ENCODE data around the gene FARSA.

FARSA gene

GRCh38 chr19:12939975-12940423 is 6.5 kb upstream of the FARSA start:
- no peaks in the 10 kb centered on the region for H3K9me3 ChIP-seq (ENCODE audit: insufficient read depth, low read length)
- peak overlapping the region; percentile 98 for H3K9ac ChIP-seq (ENCODE audit: low read length)
- H3K27ac ChIP-seq (ENCODE audit: low read depth, low read length) = peak overlapping the region; percentile 69
- peaks cover 28% of the 10 kb centered on the region for H3K79me2 ChIP-seq (ENCODE audit: insufficient read depth, low read length)
- peak overlapping the region; percentile 85 for H3K4me2 ChIP-seq (ENCODE audit: low read depth, low read length, poor library complexity, severe bottlenecking)
- peaks cover 83% of the 10 kb centered on the region for H3F3A ChIP-seq (ENCODE audit: insufficient read depth)
- H2AFZ ChIP-seq (ENCODE audit: low read depth, low read length, severe bottlenecking) = no peak overlapping the region
- H3K27me3 ChIP-seq (ENCODE audit: low read length) = no peaks in the 10 kb centered on the region
- H3K36me3 ChIP-seq (ENCODE audit: low read length) = peaks cover 34% of the 10 kb centered on the region
- peak overlapping the region; percentile 73 for H3K4me3 ChIP-seq (ENCODE audit: insufficient read depth, low read length, poor library complexity, severe bottlenecking)
- H3K9me2 ChIP-seq (replicated peaks; ENCODE audit: insufficient read depth, low read length) = no peaks in the 10 kb centered on the region
- TF ChIP-seq EZH2phosphoT487 (conservative IDR thresholded peaks at IDR 0.05; ENCODE audit: low read length) (no peak), CTCF (IDR thresholded peaks at IDR 0.05; ENCODE audit: insufficient read depth, low read length, poor library complexity, severe bottlenecking) (no peak)
- peaks cover 14% of the 10 kb centered on the region for H4K20me1 ChIP-seq (ENCODE audit: low read depth, low read length)

DNA sequence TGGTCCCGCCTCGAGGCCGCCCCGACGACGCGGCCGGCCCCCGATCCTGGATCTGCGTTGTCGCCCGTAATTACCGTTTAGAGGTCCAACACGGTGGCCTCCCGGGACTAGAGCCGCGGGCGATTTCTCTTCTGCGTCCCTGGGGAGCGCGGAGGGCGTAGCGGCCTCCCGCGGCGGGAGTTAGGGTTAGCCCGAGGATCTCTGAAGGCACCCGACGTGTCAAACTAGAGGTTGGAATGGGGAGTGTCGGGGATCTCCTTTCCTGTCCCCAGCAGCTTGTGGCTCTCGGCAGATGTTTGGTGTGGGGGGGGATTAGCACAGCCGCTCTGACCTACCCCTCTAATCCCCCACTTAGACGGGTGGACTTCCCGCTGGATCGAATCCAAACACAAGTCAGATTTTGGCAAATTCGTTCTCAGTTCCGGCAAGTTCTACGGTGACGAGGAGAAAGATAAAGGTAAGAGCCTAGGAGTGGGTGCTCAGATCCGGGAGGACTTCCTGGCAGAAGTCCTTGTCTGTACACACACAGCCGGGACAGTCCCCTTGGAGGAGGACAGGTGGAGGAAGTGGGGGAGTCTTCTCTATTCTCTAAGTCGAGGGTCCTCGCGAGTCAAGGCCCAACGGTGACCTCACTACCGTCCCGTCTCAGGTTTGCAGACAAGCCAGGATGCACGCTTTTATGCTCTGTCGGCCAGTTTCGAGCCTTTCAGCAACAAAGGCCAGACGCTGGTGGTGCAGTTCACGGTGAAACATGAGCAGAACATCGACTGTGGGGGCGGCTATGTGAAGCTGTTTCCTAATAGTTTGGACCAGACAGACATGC is 5.5 kb upstream of the FARSA start:
- Histone ChIP-seq H4K20me1 (ENCODE audit: low read depth, low read length) (peaks cover 14% of the 10 kb centered on the region), H3K4me2 (ENCODE audit: low read depth, low read length, poor library complexity, severe bottlenecking) (peak overlapping the region; percentile 85), H3F3A (ENCODE audit: insufficient read depth) (peaks cover 73% of the 10 kb centered on the region), H3K79me2 (ENCODE audit: insufficient read depth, low read length) (peaks cover 28% of the 10 kb centered on the region), H3K9me2 (replicated peaks; ENCODE audit: insufficient read depth, low read length) (no peaks in the 10 kb centered on the region), H3K27ac (ENCODE audit: low read depth, low read length) (peak overlapping the region; percentile 69), H2AFZ (ENCODE audit: low read depth, low read length, severe bottlenecking) (no peak overlapping the region), H3K27me3 (ENCODE audit: low read length) (no peaks in the 10 kb centered on the region), H3K36me3 (ENCODE audit: low read length) (peaks cover 28% of the 10 kb centered on the region), H3K9me3 (ENCODE audit: insufficient read depth, low read length) (no peaks in the 10 kb centered on the region), H3K4me3 (ENCODE audit: insufficient read depth, low read length, poor library complexity, severe bottlenecking) (peak overlapping the region; percentile 73), H3K9ac (ENCODE audit: low read length) (peak overlapping the region; percentile 98)
- TF ChIP-seq EZH2phosphoT487 (conservative IDR thresholded peaks at IDR 0.05; ENCODE audit: low read length) (no peak), CTCF (IDR thresholded peaks at IDR 0.05; ENCODE audit: insufficient read depth, low read length, poor library complexity, severe bottlenecking) (no peak)

DNA sequence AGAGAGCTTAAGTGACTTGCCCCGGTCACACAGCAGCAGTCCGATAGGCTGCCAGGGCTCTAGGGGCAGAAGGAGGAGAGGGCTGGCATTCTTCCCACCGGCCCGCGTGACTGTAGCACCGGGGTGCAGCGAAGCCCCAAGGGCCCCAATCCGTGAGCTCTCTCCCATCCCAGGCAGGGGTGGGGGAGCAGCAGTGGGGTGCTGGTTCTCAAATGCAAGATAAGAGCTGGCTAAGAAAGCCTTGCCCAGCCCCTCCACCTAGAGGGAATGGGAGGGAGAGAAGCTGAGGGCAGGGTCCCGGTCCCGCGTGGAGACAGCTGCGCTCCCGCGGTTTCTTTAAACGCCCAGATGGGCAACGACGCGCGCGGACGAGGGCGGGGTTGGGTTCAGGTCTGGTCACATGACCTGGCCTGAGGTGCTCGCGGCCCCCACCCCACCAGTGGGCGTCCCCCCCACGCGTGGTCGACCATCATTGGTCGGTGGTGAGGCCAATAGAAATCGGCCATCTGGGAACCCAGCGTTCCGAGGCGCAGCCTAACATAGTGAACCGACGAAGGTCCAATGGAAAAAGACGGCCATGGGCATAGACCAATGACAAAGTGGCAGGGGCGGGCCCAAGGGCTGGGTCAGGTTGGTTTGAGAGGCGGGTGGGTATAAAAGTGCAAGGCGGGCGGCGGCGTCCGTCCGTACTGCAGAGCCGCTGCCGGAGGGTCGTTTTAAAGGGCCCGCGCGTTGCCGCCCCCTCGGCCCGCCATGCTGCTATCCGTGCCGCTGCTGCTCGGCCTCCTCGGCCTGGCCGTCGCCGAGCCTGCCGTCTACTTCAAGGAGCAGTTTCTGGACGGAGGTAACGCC is 4.6 kb upstream of the FARSA start, which contains the start of gene CALR:
Gene CALR (plus strand): TSS at position 683 of the 852 bp plus-strand sequence. CDS start 71 bp downstream, at position 754.
- peak within 1 kb of the TSS; percentile 94 for H2AFZ ChIP-seq (ENCODE audit: low read depth, low read length, severe bottlenecking)
- peak within 1 kb of the TSS; percentile 98 for H3K9ac ChIP-seq (ENCODE audit: low read length)
- H3K9me3 ChIP-seq (ENCODE audit: insufficient read depth, low read length) = no peaks in the 10 kb centered on the region
- peak within 1 kb of the TSS; percentile 73 for H3K4me3 ChIP-seq (ENCODE audit: insufficient read depth, low read length, poor library complexity, severe bottlenecking)
- H4K20me1 ChIP-seq (ENCODE audit: low read depth, low read length) = peaks cover 14% of the 10 kb centered on the region
- no peak for TF ChIP-seq CTCF (IDR thresholded peaks at IDR 0.05; ENCODE audit: insufficient read depth, low read length, poor library complexity, severe bottlenecking)
- no peak for TF ChIP-seq EZH2phosphoT487 (conservative IDR thresholded peaks at IDR 0.05; ENCODE audit: low read length)
- peaks cover 25% of the 10 kb centered on the region for H3K36me3 ChIP-seq (ENCODE audit: low read length)
- H3K79me2 ChIP-seq (ENCODE audit: insufficient read depth, low read length) = peaks cover 32% of the 10 kb centered on the region
- peak within 1 kb of the TSS; percentile 92 for H3K27ac ChIP-seq (ENCODE audit: low read depth, low read length)
- peak within 1 kb of the TSS; percentile 85 for H3K4me2 ChIP-seq (ENCODE audit: low read depth, low read length, poor library complexity, severe bottlenecking)
- no peaks in the 10 kb centered on the region for H3K9me2 ChIP-seq (replicated peaks; ENCODE audit: insufficient read depth, low read length)
- no peaks in the 10 kb centered on the region for H3K27me3 ChIP-seq (ENCODE audit: low read length)
- peaks cover 65% of the 10 kb centered on the region for H3F3A ChIP-seq (ENCODE audit: insufficient read depth)

All from SU-DHL-6 (cell line).